Upper lobe of left lung (tissue), 4 donors: ENCODE measurements around the gene ALX4.

Experiments
- CTCF ChIP-seq, 6 experiments: fragments of 450-650 bp in 4 of 6; fragments of 200-600 bp in 2 of 6; sonication (generic) in 2 of 6; IDR thresholded peaks; one replicate each; pipeline ENCODE4 v1.5.1; 2016 to 2019; ENCODE audit warnings: antibody characterized with exemption in 6 of 6
- EP300 ChIP-seq, 4 donors: sonication (generic); formaldehyde crosslinking; IDR thresholded peaks; one replicate each; pipeline ENCODE4 v1.5.1; 2017; ENCODE audit warnings: antibody characterized with exemption in 4 of 4, control low read depth in 2 of 4
- POLR2A ChIP-seq, 4 donors: fragments of 450-650 bp; IDR thresholded peaks; one replicate each; pipeline ENCODE4 v1.5.1; 2016 to 2017; ENCODE audit warnings: antibody characterized with exemption in 4 of 4, mild to moderate bottlenecking in 2 of 4
- POLR2AphosphoS5 ChIP-seq, 2 donors: sonication (generic); formaldehyde crosslinking; IDR thresholded peaks; one replicate each; pipeline ENCODE4 v1.5.1; 2017; ENCODE audit warnings: antibody characterized with exemption in 2 of 2

- TF ChIP-seq POLR2AphosphoS5 (IDR thresholded peaks at IDR 0.05): no peak
- TF ChIP-seq CTCF (IDR thresholded peaks at IDR 0.05): no peak
- TF ChIP-seq EP300 (IDR thresholded peaks at IDR 0.05): no peak
- TF ChIP-seq POLR2A (IDR thresholded peaks at IDR 0.05): no peak
Observed at GRCh38 chr11:44318369-44318768, 8.4 kb upstream of the ALX4 start.
